Activated CD8-positive, alpha-beta T cell treated with anti-CD3 and anti-CD28 coated beads for 36 hours (primary cell): ENCODE results near the gene ZDHHC13. TPM values are rescaled to one million over a fixed set of nuclear protein-coding genes. Genes with fewer than 3 reads are reported as not detected.

Experiments used
- ATAC-seq: fragments of 200-7000 bp; cut with Tn5 transposase; one replicate; pipeline ENCODE4 v1.10.0; 2021; ENCODE audit warnings: mild to moderate bottlenecking, moderate library complexity
- CTCF ChIA-PET: fragments of 350-600 bp; sonication (Branson Sonifier 250); formaldehyde crosslinking; loops from one replicate; lab custom pipeline; 2021; ENCODE audit warnings: antibody characterized with exemption; lab: Charles Lee
- POLR2A ChIA-PET: fragments of 350-600 bp; sonication (Branson Sonifier 250); formaldehyde crosslinking; loops from one replicate; lab custom pipeline; 2021; ENCODE audit warnings: antibody characterized with exemption; lab: Charles Lee
- DNase-seq: peaks from one replicate; pipeline ENCODE4 v3.0.0-alpha.2; 2020
- H3K27ac Mint-ChIP-seq: one replicate; pipeline ENCODE4 v1.8.0; 2021; ENCODE audit warnings: mild to moderate bottlenecking, mixed read lengths
- H3K27me3 Mint-ChIP-seq: one replicate; pipeline ENCODE4 v1.8.0; 2021; ENCODE audit warnings: mixed read lengths
- H3K36me3 Mint-ChIP-seq: one replicate; pipeline ENCODE4 v1.8.0; 2021; ENCODE audit warnings: low read depth, mixed read lengths
- H3K4me1 Mint-ChIP-seq: one replicate; pipeline ENCODE4 v1.8.0; 2021; ENCODE audit warnings: low read depth, mixed read lengths
- H3K4me3 Mint-ChIP-seq: one replicate; pipeline ENCODE4 v1.8.0; 2021; ENCODE audit warnings: mild to moderate bottlenecking, moderate library complexity, mixed read lengths
- H3K9me3 Mint-ChIP-seq: one replicate; pipeline ENCODE4 v1.8.0; 2021; ENCODE audit warnings: mixed read lengths
- intact Hi-C: fragments of 100-400 bp; cut with micrococcal nuclease; formaldehyde crosslinking; loops from one replicate; pipeline ENCODE4 v1.10.0; 2022
- total RNA-seq, 2 experiments: library from RNA; stranded (reverse); gene quantifications; one replicate each; pipeline ENCODE4 v1.2.3, GENCODE V29; 2021
- TF ChIP-seq, protein P1 (sequence below): fragments of 200-600 bp; IDR thresholded peaks from one replicate; pipeline ENCODE4 v1.8.0; 2022; ENCODE audit warnings: antibody characterized with exemption, mild to moderate bottlenecking

ZDHHC13 gene
- total RNA-seq, 2 experiments from 2014 or later, result 16.7 to 17.2 TPM

DNA sequence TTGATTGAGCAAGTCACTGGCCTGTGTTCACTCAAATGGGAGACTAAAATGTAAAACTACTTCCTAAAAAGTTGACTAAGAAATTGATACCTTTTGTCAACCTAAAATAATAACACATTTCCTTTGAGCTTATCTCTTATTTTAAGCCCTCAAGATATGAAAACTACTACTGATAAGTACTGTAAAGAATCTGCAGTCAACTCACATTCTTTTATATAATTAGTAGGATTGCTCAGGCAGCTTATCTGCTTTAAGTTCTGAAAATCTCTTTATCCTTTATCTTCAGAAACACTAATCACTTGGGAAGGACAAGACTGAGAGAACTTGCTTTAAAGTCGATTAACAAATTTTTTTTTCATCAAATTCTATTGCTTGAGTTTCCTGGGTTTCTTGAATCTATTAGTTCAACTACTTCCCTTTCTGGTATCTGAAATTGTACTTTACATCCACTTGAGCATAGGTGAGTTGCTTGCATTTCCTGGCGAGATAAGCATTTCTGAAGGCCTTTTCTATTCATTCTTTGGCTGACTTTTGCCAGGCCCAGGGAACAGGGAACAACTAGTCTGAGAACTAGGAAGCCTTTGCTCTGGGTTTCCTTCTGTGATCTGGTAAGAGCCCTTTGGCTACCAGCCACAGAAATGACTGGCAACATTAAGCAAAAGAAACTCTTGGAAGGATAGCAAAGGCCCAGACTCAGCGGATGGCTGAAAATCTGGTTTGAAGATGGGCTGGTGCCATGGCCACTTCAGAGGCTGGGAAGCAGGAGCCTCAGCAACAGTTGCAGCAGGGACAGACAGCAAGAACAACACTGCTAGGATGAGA, 104.1 kb downstream of the ZDHHC13 start:
- ChIA-PET CTCF (interaction anchor here (1.1 kb wide), 1 partner anchor 105 kb away, joined by 3 read pairs; the partner anchor contains the start of gene ZDHHC13), POLR2A (no interaction called here)
- ATAC-seq (no peak), DNase-seq (no peak)
- Mint-ChIP-seq H3K4me3 (no peak overlapping the region), H3K27me3 (no peaks in the 10 kb centered on the region), H3K36me3 (peaks cover 22% of the 10 kb centered on the region), H3K4me1 (no peaks in the 10 kb centered on the region), H3K9me3 (no peaks in the 10 kb centered on the region), H3K27ac (no peak overlapping the region)
- intact Hi-C loops, result no loop called here
- TF ChIP-seq, protein P1, sequence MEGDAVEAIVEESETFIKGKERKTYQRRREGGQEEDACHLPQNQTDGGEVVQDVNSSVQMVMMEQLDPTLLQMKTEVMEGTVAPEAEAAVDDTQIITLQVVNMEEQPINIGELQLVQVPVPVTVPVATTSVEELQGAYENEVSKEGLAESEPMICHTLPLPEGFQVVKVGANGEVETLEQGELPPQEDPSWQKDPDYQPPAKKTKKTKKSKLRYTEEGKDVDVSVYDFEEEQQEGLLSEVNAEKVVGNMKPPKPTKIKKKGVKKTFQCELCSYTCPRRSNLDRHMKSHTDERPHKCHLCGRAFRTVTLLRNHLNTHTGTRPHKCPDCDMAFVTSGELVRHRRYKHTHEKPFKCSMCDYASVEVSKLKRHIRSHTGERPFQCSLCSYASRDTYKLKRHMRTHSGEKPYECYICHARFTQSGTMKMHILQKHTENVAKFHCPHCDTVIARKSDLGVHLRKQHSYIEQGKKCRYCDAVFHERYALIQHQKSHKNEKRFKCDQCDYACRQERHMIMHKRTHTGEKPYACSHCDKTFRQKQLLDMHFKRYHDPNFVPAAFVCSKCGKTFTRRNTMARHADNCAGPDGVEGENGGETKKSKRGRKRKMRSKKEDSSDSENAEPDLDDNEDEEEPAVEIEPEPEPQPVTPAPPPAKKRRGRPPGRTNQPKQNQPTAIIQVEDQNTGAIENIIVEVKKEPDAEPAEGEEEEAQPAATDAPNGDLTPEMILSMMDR, result no peak

- H3K4me1 Mint-ChIP-seq, result no peaks in the 10 kb centered on the region
- TF ChIP-seq, protein P1, result no peak
- H3K27me3 Mint-ChIP-seq, result no peaks in the 10 kb centered on the region
- no peak overlapping the region for H3K4me3 Mint-ChIP-seq
- CTCF ChIA-PET, result no interaction called here
- ATAC-seq (no peak), DNase-seq (no peak)
- intact Hi-C loops, result no loop called here
- H3K27ac Mint-ChIP-seq, result no peak overlapping the region
- no peaks in the 10 kb centered on the region for H3K9me3 Mint-ChIP-seq
- peaks cover 34% of the 10 kb centered on the region for H3K36me3 Mint-ChIP-seq
- POLR2A ChIA-PET, result interaction anchor here (0.6 kb wide), 1 partner anchor 10 kb away, joined by 3 read pairs; no protein-coding TSS in a partner anchor
Observed at GRCh38 chr11:19225123-19225522, 108.2 kb downstream of the ZDHHC13 start.

DNA sequence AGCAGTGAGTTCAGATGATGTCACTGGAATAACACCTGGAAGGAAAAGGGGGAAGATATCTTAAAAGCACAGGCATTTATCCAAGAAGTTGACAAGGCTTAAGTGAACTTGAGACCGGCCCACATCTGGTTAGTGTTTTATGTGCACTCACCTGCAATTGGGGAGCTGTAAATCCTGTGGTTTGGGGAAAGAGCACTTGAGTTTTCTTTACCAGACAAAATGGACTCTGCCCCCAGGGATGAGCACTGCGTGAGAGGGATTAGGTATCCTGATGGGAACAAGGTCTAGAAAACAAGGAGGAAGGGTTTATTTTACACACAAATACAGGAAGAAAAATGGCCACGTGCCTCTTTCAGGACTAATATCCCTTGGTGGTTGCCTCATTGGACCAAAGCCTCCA, 108.6 kb downstream of the ZDHHC13 start:
- no peak for ATAC-seq
- H3K9me3 Mint-ChIP-seq, result no peaks in the 10 kb centered on the region
- H3K27me3 Mint-ChIP-seq, result no peaks in the 10 kb centered on the region
- CTCF ChIA-PET, result no interaction called here
- peaks cover 34% of the 10 kb centered on the region for H3K36me3 Mint-ChIP-seq
- H3K4me3 Mint-ChIP-seq, result no peak overlapping the region
- no peak overlapping the region for H3K27ac Mint-ChIP-seq
- no peaks in the 10 kb centered on the region for H3K4me1 Mint-ChIP-seq
- TF ChIP-seq, protein P1, result no peak
- no peak for DNase-seq
- POLR2A ChIA-PET, result no interaction called here
- intact Hi-C loops, result no loop called here

Other genes starting within 250 kb of the ZDHHC13 start
- gene MRGPRX1, start 177.8 kb upstream of the ZDHHC13 start, total RNA-seq, result not detected
- not detected for gene MRGPRX2, start 56.5 kb upstream of the ZDHHC13 start, total RNA-seq
- gene CSRP3, start 84.8 kb downstream of the ZDHHC13 start, total RNA-seq, result not detected
- 10 to 100 TPM; 12.9 to 13.1 TPM for gene E2F8, start 123.8 kb downstream of the ZDHHC13 start, total RNA-seq